Liver (tissue), 9 donors: ENCODE data around the gene EHMT1. TPM values are rescaled to one million over a fixed set of nuclear protein-coding genes. Genes with fewer than 3 reads are reported as not detected.

Experiments used
- DNase-seq: peaks from one replicate; pipeline ENCODE4 v3.0.0-alpha.2; 2017; ENCODE audit warnings: low spot score
- H3K27ac ChIP-seq, 2 donors: one replicate each; pipeline ENCODE4 v1.7.0; 2013; ENCODE audit warnings: inconsistent platforms in 2 of 2, low read length in 2 of 2, control low read depth in 1 of 2, low read depth in 1 of 2, mild to moderate bottlenecking in 1 of 2
- H3K27me3 ChIP-seq, 4 donors: one replicate each; pipeline versions ENCODE4 v1.6.1 to v1.7.0; 2013; ENCODE audit warnings: low read length in 3 of 4, inconsistent platforms in 1 of 4, mild to moderate bottlenecking in 1 of 4, moderate library complexity in 1 of 4; ENCODE audit not compliant: control insufficient read depth in 4 of 4, insufficient read depth in 4 of 4
- H3K36me3 ChIP-seq, 4 donors: one replicate each; pipeline versions ENCODE4 v1.6.1 to v1.7.0; 2013; ENCODE audit warnings: low read length in 3 of 4, mild to moderate bottlenecking in 3 of 4, low read depth in 1 of 4, moderate library complexity in 1 of 4; ENCODE audit not compliant: control insufficient read depth in 4 of 4, insufficient read depth in 3 of 4
- H3K4me1 ChIP-seq, 4 donors: one replicate each; pipeline versions ENCODE4 v1.6.1 to v1.7.0; 2013; ENCODE audit warnings: low read length in 3 of 4, mild to moderate bottlenecking in 3 of 4, moderate library complexity in 1 of 4; ENCODE audit not compliant: control insufficient read depth in 4 of 4, insufficient read depth in 4 of 4
- H3K4me3 ChIP-seq, 3 donors: one replicate each; pipeline versions ENCODE4 v1.6.1 to v1.7.0; 2013; ENCODE audit warnings: low read length in 3 of 3, control low read depth in 1 of 3, low read depth in 1 of 3, mild to moderate bottlenecking in 1 of 3
- H3K9ac ChIP-seq, 2 donors: one replicate each; pipeline ENCODE4 v1.7.0; 2013; ENCODE audit warnings: low read length in 2 of 2, mild to moderate bottlenecking in 2 of 2, moderate library complexity in 2 of 2, control low read depth in 1 of 2, low read depth in 1 of 2
- H3K9me3 ChIP-seq, 4 donors: one replicate each; pipeline versions ENCODE4 v1.6.1 to v1.7.0; 2013; ENCODE audit warnings: low read length in 3 of 4; ENCODE audit not compliant: control insufficient read depth in 4 of 4
- CTCF ChIP-seq: fragments of 150-350 bp; IDR thresholded peaks from 2 replicates; pipeline ENCODE4 v1.5.1; 2017; ENCODE audit warnings: improper control_type of control experiment, low read depth, low read length; ENCODE audit not compliant: missing input control
- FOXA1 ChIP-seq: IDR thresholded peaks from 2 replicates; pipeline ENCODE4 v1.6.1; 2016; ENCODE audit warnings: antibody characterized with exemption
- GABPA ChIP-seq, 2 donors: IDR thresholded peaks in 1 of 2; conservative IDR thresholded peaks in 1 of 2; 2 replicates each; pipeline ENCODE4 v1.6.1; 2016; ENCODE audit warnings: antibody characterized with exemption in 2 of 2, mild to moderate bottlenecking in 1 of 2, moderate library complexity in 1 of 2
- HNF4A ChIP-seq, 2 donors: conservative IDR thresholded peaks; 2 replicates each; pipeline ENCODE4 v1.6.1; 2016; ENCODE audit warnings: antibody characterized with exemption in 2 of 2, mild to moderate bottlenecking in 2 of 2
- JUND ChIP-seq, 2 donors: IDR thresholded peaks; 2 replicates each; pipeline ENCODE4 v1.6.1; 2016; ENCODE audit warnings: antibody characterized with exemption in 2 of 2
- MAX ChIP-seq: IDR thresholded peaks from 2 replicates; pipeline ENCODE4 v1.6.1; 2016; ENCODE audit warnings: antibody characterized with exemption
- RAD21 ChIP-seq, 2 donors: IDR thresholded peaks; 2 replicates each; pipeline ENCODE4 v1.6.1; 2016; ENCODE audit warnings: antibody characterized with exemption in 2 of 2, mild to moderate bottlenecking in 2 of 2
- RXRA ChIP-seq, 2 donors: IDR thresholded peaks; 2 replicates each; pipeline ENCODE4 v1.6.1; 2017 to 2018; ENCODE audit warnings: antibody characterized with exemption in 2 of 2, mild to moderate bottlenecking in 1 of 2
- SP1 ChIP-seq: IDR thresholded peaks from 2 replicates; pipeline ENCODE4 v1.6.1; 2018; ENCODE audit warnings: antibody characterized with exemption, mild to moderate bottlenecking
- TAF1 ChIP-seq: conservative IDR thresholded peaks from 2 replicates; pipeline ENCODE4 v1.6.1; 2016; ENCODE audit warnings: antibody characterized with exemption, mild to moderate bottlenecking
- YY1 ChIP-seq: IDR thresholded peaks from 2 replicates; pipeline ENCODE4 v1.6.1; 2016; ENCODE audit warnings: antibody characterized with exemption, mild to moderate bottlenecking
- WGBS: extraction: QIAGEN DNeasy Blood & Tissue Kit; methylation state at CpG from one replicate; pipeline ENCODE4 v1.1.7; 2013; 5-methylcytosine and 5-hydroxymethylcytosine counted together
- polyA plus RNA-seq, 2 donors: library from polyadenylated mRNA; stranded (reverse) in 1 of 2; unstranded in 1 of 2; fragments of 200-250 nt in 1 of 2; fragments of >200 nt in 1 of 2; fragmentation: Nextera tagmentation in 1 of 2; extraction: Ambion mirVana in 1 of 2; gene quantifications; one replicate each; pipeline versions ENCODE4 v1.2.1 to v1.2.3, GENCODE V29; 2013 to 2015
- total RNA-seq, 2 donors: library from RNA; depleted of rRNA; stranded (reverse); fragments of >200 nt; gene quantifications; one replicate each; pipeline ENCODE4 v1.2.3, GENCODE V29; 2014
- TF ChIP-seq, protein P1 (sequence below): IDR thresholded peaks from 2 replicates; pipeline ENCODE4 v1.6.1; 2016; ENCODE audit warnings: antibody characterized with exemption
- donor health status: healthy.
- donor health status: healthy.
- donor health status: healthy.
- donor health status: healthy.
- donor health status: healthy.

EHMT1 gene
- total and polyA plus RNA-seq, 4 donors: 16.1 to 48.2 (median 27.3) TPM

GRCh38 chr9:137671721-137672120 lies 52.9 kb downstream of the EHMT1 start:
- H3K4me3 ChIP-seq: no peak overlapping the region
- peaks cover 0 to 3% (median 0%) of the 10 kb centered on the region in 4 donors for H3K36me3 ChIP-seq
- no peaks in the 10 kb centered on the region for H3K27me3 ChIP-seq
- H3K9me3 ChIP-seq: no peaks in the 10 kb centered on the region
- peak overlapping the region in 1 of 2 donors; percentile 13 for H3K27ac ChIP-seq
- H3K9ac ChIP-seq: no peak overlapping the region
- TF ChIP-seq RAD21 (IDR thresholded peaks at IDR 0.05) (no peak), HNF4A (conservative IDR thresholded peaks at IDR 0.05) (no peak), TAF1 (no peak)
- TF ChIP-seq, protein P1, sequence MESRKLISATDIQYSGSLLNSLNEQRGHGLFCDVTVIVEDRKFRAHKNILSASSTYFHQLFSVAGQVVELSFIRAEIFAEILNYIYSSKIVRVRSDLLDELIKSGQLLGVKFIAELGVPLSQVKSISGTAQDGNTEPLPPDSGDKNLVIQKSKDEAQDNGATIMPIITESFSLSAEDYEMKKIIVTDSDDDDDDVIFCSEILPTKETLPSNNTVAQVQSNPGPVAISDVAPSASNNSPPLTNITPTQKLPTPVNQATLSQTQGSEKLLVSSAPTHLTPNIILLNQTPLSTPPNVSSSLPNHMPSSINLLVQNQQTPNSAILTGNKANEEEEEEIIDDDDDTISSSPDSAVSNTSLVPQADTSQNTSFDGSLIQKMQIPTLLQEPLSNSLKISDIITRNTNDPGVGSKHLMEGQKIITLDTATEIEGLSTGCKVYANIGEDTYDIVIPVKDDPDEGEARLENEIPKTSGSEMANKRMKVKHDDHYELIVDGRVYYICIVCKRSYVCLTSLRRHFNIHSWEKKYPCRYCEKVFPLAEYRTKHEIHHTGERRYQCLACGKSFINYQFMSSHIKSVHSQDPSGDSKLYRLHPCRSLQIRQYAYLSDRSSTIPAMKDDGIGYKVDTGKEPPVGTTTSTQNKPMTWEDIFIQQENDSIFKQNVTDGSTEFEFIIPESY: no peak
- peaks cover 3 to 58% (median 30%) of the 10 kb centered on the region in 4 donors for H3K4me1 ChIP-seq
- 81% methylated on average over 8 of the region's 8 CpGs for WGBS
- no peak for DNase-seq

GRCh38 chr9:137672907-137673791 lies 54.3 kb downstream of the EHMT1 start:
- no peak overlapping the region for H3K4me3 ChIP-seq
- no peaks in the 10 kb centered on the region for H3K27me3 ChIP-seq
- WGBS: 58% methylated on average over 13 of the region's 13 CpGs
- TF ChIP-seq FOXA1 (no peak), JUND (IDR thresholded peaks at IDR 0.05) (no peak), HNF4A (conservative IDR thresholded peaks at IDR 0.05) (peak in 1 of 2 donors; percentile 10), RAD21 (IDR thresholded peaks at IDR 0.05) (peak; percentile 94 to 95), CTCF (peak; percentile 88)
- DNase-seq: no peak
- H3K4me1 ChIP-seq: peaks cover 3 to 54% (median 30%) of the 10 kb centered on the region in 4 donors
- H3K27ac ChIP-seq: no peak overlapping the region
- no peaks in the 10 kb centered on the region for H3K9me3 ChIP-seq
- H3K9ac ChIP-seq: no peak overlapping the region
- peaks cover 0 to 3% (median 1%) of the 10 kb centered on the region in 4 donors for H3K36me3 ChIP-seq

DNA sequence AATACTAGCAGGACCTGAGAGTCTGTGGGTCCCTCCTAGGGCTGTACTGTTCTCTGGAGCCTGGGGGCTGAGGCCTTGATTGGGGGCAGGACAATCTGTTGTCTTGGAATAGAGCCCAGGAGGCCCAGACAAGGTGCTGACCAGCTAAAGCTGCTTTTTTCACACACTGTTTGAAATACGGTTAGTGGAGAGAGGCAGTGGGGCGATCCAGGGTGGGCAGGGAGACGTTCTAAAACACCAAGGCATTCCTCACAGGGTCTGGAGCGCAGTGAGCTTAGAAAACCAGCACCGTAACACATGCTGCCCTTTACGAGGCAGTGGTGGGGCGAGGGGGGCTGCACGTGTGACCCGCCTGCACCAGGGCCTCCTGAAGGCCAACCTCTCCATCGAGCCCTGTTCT lies 55.1 kb downstream of the EHMT1 start:
- Histone ChIP-seq H3K9me3 (no peaks in the 10 kb centered on the region), H3K4me3 (no peak overlapping the region), H3K4me1 (peaks cover 3 to 54% (median 30%) of the 10 kb centered on the region in 4 donors), H3K27ac (no peak overlapping the region), H3K36me3 (peaks cover 0 to 5% (median 1%) of the 10 kb centered on the region in 4 donors), H3K27me3 (no peaks in the 10 kb centered on the region), H3K9ac (no peak overlapping the region)
- 82% methylated on average over 10 of the region's 10 CpGs for WGBS
- no peak for DNase-seq
- TF ChIP-seq CTCF (no peak), YY1 (no peak), SP1 (no peak), MAX (no peak), RAD21 (IDR thresholded peaks at IDR 0.05) (no peak), GABPA (IDR thresholded peaks at IDR 0.05 in 1 of 2, conservative IDR thresholded peaks at IDR 0.05 in 1 of 2) (no peak), RXRA (IDR thresholded peaks at IDR 0.05) (no peak)
- TF ChIP-seq, protein P1: no peak
